SK-N-SH (cell line): ENCODE data around the gene IL18R1.
A peak's percentile ranks its signal among the peaks of the same experiment; 100 is the strongest.

Experiments
- CHD2 ChIP-seq: fragments of 150-350 bp; IDR thresholded peaks from 2 replicates; pipeline ENCODE4 v1.6.1; 2018; ENCODE audit warnings: low read length; ENCODE audit not compliant: partially characterized antibody
- EP300 ChIP-seq, 2 experiments: IDR thresholded peaks; 2 replicates each; pipeline versions ENCODE4 v1.4.0 to v1.6.1; 2012; ENCODE audit warnings: borderline replicate concordance in 1 of 2, low read depth in 1 of 2, low read length in 1 of 2
- GABPA ChIP-seq: IDR thresholded peaks from 2 replicates; pipeline ENCODE4 v1.4.0; 2012; ENCODE audit warnings: low read depth, mild to moderate bottlenecking
- RAD21 ChIP-seq: IDR thresholded peaks from 2 replicates; pipeline ENCODE4 v1.6.1; 2012; ENCODE audit warnings: mild to moderate bottlenecking, low read length
- SMC3 ChIP-seq: IDR thresholded peaks from 2 replicates; pipeline ENCODE4 v1.6.1; 2012; ENCODE audit warnings: low read depth, low read length, improper control_type of control experiment
- TAF1 ChIP-seq: IDR thresholded peaks from 2 replicates; pipeline ENCODE4 v1.6.1; 2012; ENCODE audit warnings: low read depth, mild to moderate bottlenecking, low read length, moderate library complexity, borderline replicate concordance
- TF ChIP-seq, protein P1 (sequence below): fragments of 200-600 bp; sonication (generic); IDR thresholded peaks from 2 replicates; pipeline ENCODE4 v1.6.1; 2017; ENCODE audit warnings: antibody characterized with exemption, mild to moderate bottlenecking, moderate library complexity
- TF ChIP-seq, protein P2 (sequence below): fragments of 150-350 bp; IDR thresholded peaks from 2 replicates; pipeline ENCODE4 v1.6.1; 2017; ENCODE audit warnings: antibody characterized with exemption, low read length, low read depth, borderline replicate concordance

DNA sequence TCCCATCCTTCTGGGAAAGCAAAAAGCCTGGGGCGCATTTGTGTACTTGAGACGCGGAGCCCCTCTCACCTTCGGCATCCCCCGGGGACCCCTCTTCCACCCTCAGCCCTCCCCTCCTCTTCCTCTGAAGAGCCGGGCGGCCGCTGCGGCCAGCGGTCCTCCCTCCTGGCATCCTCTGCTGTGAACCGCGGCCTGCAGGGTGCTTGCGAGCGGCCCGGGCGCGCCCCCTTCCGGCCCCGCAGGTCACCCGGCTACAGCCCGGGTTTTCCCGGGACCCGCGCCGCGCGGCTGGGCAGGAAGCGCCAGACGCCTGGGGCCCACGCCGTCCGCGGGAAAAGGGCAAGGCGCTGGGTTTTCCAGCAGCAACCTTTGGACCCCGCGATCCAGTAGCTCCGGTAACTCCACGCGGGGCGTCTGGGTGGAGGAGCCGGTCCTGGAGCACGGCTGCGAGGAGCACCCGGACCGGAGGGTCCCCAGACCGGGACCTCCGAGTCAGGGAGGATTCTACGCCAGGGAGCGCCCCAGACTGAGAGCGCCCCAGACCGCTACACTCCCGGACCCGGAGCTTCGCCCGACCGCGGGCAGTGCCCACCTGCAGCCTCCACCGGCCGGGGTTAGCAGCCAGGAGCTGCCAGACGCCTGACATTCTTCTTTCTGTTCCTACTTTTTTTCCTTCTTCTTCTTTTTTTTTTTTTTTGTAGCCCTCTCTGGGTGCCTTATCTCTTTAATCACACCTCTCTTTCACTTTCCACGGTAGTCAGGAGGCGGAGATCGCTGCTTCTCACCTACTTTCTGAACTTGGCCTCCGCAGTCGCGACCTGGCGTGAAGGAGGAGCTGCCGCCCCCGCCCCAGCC is at the start of gene IL18R1:
- TF ChIP-seq, protein P1, sequence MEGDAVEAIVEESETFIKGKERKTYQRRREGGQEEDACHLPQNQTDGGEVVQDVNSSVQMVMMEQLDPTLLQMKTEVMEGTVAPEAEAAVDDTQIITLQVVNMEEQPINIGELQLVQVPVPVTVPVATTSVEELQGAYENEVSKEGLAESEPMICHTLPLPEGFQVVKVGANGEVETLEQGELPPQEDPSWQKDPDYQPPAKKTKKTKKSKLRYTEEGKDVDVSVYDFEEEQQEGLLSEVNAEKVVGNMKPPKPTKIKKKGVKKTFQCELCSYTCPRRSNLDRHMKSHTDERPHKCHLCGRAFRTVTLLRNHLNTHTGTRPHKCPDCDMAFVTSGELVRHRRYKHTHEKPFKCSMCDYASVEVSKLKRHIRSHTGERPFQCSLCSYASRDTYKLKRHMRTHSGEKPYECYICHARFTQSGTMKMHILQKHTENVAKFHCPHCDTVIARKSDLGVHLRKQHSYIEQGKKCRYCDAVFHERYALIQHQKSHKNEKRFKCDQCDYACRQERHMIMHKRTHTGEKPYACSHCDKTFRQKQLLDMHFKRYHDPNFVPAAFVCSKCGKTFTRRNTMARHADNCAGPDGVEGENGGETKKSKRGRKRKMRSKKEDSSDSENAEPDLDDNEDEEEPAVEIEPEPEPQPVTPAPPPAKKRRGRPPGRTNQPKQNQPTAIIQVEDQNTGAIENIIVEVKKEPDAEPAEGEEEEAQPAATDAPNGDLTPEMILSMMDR, result peak; percentile 73
- peak; percentile 61 for TF ChIP-seq RAD21
- no peak for TF ChIP-seq GABPA
- no peak for TF ChIP-seq TAF1
- peak; percentile 59 for TF ChIP-seq SMC3
- no peak for TF ChIP-seq CHD2
- no peak for TF ChIP-seq EP300 (IDR thresholded peaks at IDR 0.05; ENCODE audit: borderline replicate concordance in 1 of 2, low read depth in 1 of 2, low read length in 1 of 2)
- TF ChIP-seq, protein P2, sequence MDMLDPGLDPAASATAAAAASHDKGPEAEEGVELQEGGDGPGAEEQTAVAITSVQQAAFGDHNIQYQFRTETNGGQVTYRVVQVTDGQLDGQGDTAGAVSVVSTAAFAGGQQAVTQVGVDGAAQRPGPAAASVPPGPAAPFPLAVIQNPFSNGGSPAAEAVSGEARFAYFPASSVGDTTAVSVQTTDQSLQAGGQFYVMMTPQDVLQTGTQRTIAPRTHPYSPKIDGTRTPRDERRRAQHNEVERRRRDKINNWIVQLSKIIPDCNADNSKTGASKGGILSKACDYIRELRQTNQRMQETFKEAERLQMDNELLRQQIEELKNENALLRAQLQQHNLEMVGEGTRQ, result no peak
